Large intestine (tissue), 3 donors: ENCODE measurements around the gene ELOF1. TPM values are rescaled to one million over a fixed set of nuclear protein-coding genes. Genes with fewer than 3 reads are reported as not detected.
"Not testable (repeated sequence)": the region's sequence is repeated elsewhere in the genome, so short reads cannot be mapped to it uniquely, and the experiment has no call there.

ENCODE experiments used
- DNase-seq, 2 donors: peaks; one replicate each; pipeline versions ENCODE4 v3.0.0 to v3.0.0-alpha.2; 2013
- H3K27ac ChIP-seq: one replicate; pipeline ENCODE4 v1.5.1; 2013; ENCODE audit warnings: low read length
- H3K27me3 ChIP-seq: 2 replicates; pipeline ENCODE4 v1.6.1; 2013; ENCODE audit warnings: low read length; ENCODE audit not compliant: control insufficient read depth, insufficient read depth
- H3K36me3 ChIP-seq: 2 replicates; pipeline ENCODE4 v1.6.1; 2013; ENCODE audit warnings: low read length; ENCODE audit not compliant: control insufficient read depth, insufficient read depth
- H3K4me1 ChIP-seq: one replicate; pipeline ENCODE4 v1.6.1; 2013; ENCODE audit warnings: low read length; ENCODE audit not compliant: control insufficient read depth, insufficient read depth
- H3K4me3 ChIP-seq: one replicate; pipeline ENCODE4 v1.5.1; 2013; ENCODE audit warnings: low read length
- H3K9me3 ChIP-seq: one replicate; pipeline ENCODE4 v1.6.1; 2013; ENCODE audit warnings: mild to moderate bottlenecking, low read depth, low read length, moderate library complexity; ENCODE audit not compliant: control insufficient read depth
- WGBS: methylation state at CpG from one replicate; pipeline ENCODE4 v1.1.5; 2013; ENCODE audit warnings: low lambda C conversion rate; ENCODE audit not compliant: insufficient coverage; 5-methylcytosine and 5-hydroxymethylcytosine counted together
- polyA plus RNA-seq: library from polyadenylated mRNA; unstranded; fragments of 120-200 nt; gene quantifications from one replicate; pipeline ENCODE4 v1.2.1, GENCODE V29; 2013

Gene ELOF1
- polyA plus RNA-seq, 1 donor = 44.7 TPM

DNA sequence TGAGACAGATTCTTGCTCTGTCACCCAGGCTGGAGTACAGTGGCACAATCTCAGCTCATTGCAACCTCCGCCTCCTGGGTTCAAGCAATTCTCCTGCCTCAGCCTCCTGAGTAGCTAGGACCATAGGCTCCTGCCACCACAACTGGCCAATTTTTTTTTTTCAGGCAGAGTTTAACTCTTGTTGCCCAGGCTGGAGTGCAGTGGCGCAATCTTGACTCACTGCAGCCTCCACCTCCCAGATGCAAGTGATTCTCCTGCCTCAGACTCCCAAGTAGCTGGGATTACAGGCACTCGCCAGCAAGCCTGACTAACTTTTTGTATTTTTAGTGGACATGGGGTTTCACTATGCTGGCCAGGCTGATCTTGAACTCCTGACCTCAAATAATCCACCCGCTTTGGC, 14.7 kb upstream of the ELOF1 start:
- not testable (repeated sequence) for H3K4me1 ChIP-seq, H3K9me3 ChIP-seq, H3K4me3 ChIP-seq, H3K27me3 ChIP-seq, H3K27ac ChIP-seq, DNase-seq
- 80% methylated on average over 1 of the region's 4 CpGs for WGBS
- H3K36me3 ChIP-seq = peaks cover 21% of the 10 kb centered on the region

DNA sequence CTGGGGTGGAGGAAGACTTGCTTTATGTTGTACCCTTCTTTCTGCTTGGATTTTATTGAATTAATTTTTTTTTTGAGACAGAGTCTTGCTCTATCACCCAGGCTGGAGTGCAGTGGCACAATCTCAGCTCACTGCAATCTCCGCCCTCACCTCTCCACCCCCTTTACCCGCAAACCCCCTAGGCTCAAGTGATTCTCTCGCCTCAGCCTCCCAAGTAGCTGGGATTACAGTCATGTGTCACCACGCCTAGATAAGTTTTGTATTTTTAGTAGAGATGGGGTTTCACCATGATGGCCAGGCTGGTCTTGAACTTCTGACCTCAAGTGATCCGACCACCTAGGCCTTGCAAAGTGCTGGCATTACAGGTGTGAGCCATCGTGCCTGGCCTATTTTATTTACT, 14.3 kb upstream of the ELOF1 start:
- peaks cover 21% of the 10 kb centered on the region for H3K36me3 ChIP-seq
- H3K4me3 ChIP-seq, H3K9me3 ChIP-seq, DNase-seq, H3K27me3 ChIP-seq, H3K4me1 ChIP-seq, H3K27ac ChIP-seq: not testable (repeated sequence)
- WGBS = no CpG with 5 or more reads among the region's 6 CpGs

DNA sequence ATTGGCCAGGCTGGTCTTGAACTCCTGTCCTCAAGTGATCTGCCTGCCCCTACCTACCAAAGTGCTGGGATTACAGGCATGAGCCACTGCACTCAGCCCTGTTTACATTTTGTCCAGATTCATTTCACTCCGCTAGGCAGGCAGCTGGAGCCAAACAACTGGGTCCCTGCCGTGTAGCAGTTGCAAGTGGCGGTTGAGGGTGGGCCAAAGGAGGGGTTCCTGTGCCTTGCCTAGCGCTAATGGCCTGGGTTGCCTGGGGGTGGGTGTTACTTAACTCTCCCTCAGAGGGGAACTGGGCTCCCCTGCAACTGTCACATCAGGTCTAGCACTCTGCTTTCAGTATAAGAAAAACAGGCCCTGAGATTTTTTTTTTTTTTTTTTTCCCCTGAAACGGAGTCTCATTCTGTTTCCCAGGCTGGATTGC, 11.0 kb upstream of the ELOF1 start:
- no peaks in the 10 kb centered on the region for H3K27me3 ChIP-seq
- no peak for DNase-seq
- H3K4me3 ChIP-seq = no peak overlapping the region
- no CpG with 5 or more reads among the region's 5 CpGs for WGBS
- no peak overlapping the region for H3K27ac ChIP-seq
- no peaks in the 10 kb centered on the region for H3K9me3 ChIP-seq
- H3K4me1 ChIP-seq = no peaks in the 10 kb centered on the region
- H3K36me3 ChIP-seq = peaks cover 5% of the 10 kb centered on the region

DNA sequence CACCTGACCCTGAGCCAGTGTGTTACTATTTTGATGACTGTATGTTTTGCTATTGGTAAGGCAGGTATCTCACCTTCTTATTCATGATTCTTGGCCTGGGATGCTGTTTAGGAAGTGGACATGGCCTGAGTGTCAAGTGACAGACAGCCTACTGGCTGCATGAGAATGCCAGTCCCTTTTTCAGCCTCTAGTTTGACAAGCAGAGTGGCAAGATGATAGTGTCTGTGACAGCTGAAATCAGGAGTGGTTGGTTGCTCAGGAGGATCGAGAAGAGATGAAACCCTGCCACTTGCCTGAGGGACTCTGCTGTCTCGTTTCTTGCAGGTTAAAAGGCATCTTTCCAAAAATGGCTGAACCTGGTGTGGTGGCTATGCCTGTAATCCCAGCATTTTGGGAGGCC, 7.1 kb upstream of the ELOF1 start:
- no CpG with 5 or more reads among the region's 2 CpGs for WGBS
- Histone ChIP-seq H3K9me3 (no peaks in the 10 kb centered on the region), H3K36me3 (no peaks in the 10 kb centered on the region), H3K27me3 (no peaks in the 10 kb centered on the region), H3K4me1 (no peaks in the 10 kb centered on the region), H3K4me3 (no peak overlapping the region), H3K27ac (no peak overlapping the region)
- DNase-seq = no peak

DNA sequence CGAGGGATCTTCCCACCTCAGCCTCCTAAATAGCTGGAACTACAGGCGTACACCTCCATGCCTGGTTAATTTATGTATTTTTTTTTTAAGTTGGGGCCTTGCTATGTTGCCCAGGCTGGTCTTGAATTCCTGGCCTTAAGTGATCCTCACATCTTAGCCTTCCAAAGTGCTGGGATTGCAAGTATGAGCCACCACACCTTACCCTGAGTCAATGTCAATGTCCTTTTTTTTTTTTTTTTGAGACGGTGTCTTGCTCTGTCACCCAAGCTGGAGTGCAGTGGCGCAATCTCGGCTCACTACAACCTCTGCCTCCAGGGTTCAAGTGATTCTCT, 6.6 kb upstream of the ELOF1 start:
- H3K4me3 ChIP-seq, H3K36me3 ChIP-seq, H3K27ac ChIP-seq, H3K27me3 ChIP-seq, H3K9me3 ChIP-seq, DNase-seq, H3K4me1 ChIP-seq: not testable (repeated sequence)
- no CpG with 5 or more reads among the region's 5 CpGs for WGBS

DNA sequence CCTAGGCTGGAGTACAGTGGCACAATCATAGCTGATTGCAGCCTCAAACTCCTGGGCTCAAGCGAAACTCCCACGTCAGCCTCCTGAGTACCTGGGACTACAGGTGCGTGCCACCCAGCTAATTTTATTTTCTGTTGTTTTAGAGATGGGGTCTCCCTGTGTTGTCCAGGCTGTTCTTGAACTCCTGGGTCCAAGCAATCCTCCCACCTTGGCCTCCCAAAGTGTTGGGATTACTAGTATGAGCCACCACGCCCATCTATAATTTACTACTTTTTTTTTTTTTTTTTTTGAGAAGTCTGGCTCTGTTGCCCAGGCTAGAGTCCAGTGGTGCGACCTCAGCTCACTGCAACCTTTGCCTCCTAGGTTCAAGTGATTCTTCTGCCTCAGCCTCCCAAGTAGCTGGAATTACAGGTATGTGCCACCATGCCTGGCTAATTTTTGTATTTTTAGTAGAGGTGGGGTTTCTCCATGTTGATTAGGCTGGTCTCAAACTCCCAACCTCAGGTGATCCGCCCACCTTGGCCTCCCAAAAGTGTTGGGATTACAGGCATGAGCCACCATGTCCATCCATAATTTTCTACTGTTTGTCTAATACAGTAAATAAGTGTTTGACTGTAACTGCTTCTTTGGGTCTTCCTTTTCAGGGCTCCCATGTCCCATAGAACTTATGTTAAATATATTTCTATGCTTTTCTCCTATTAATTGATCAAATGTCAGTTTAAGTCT, 5.2 kb upstream of the ELOF1 start:
- not testable (repeated sequence) for H3K27me3 ChIP-seq, H3K9me3 ChIP-seq, H3K27ac ChIP-seq, H3K4me1 ChIP-seq, DNase-seq, H3K36me3 ChIP-seq, H3K4me3 ChIP-seq
- no CpG with 5 or more reads among the region's 6 CpGs for whole genome bisulfite sequencing

DNA sequence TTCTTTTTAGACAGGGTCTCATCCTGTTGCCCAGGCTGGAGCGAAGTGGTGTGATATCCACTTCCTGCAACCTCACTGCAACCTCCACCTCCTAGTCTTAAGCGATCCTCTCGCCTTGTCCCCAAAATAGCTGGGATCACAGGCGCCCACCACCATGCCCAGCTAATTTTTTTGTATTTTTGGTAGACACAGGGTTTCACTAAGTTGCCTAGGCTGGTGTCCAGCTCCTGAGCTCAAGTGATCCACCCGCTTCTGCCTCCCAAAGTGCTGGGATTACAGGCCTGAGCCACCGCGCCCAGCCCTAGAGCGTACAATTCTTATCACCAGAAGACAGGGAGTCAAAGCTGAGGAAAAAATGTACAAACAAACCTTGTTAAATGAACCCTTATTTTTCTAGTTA, 4.5 kb upstream of the ELOF1 start:
- DNase-seq = no peak
- Histone ChIP-seq H3K4me1 (no peaks in the 10 kb centered on the region), H3K36me3 (no peaks in the 10 kb centered on the region), H3K4me3 (no peak overlapping the region), H3K27me3 (no peaks in the 10 kb centered on the region), H3K9me3 (no peaks in the 10 kb centered on the region), H3K27ac (no peak overlapping the region)
- no CpG with 5 or more reads among the region's 8 CpGs for WGBS

DNA sequence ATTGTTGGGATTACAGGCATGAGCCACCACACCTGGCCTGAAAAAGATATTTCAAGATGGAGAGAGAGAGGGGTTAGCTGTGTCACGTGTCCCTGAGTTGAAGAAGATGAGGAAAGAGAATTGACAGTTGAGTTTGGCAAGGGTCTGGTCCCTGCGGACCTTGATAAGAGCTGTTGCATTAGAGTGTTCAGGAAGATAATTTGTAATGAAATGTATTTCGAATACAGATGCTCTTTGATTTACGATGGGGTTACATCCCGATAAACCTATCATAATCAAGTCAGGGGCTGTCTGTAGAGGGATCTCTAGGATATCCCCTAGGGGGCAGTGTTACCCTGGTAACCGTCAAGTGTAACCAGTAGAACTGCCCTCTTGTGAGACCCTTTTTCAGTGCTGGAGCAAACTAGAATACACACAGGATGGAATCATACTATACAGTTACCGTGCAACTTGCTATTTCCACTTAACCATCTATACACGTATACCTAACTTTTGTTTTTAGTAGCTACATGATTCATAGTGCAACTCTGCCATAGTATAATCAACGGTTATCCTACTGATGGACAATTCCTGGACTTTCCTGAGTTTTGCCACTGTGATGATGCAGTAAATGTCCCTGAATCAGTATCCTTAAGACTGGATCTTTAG, 1.5 kb upstream of the ELOF1 start:
- Histone ChIP-seq H3K4me3 (peak overlapping the region; percentile 79), H3K27me3 (no peaks in the 10 kb centered on the region), H3K9me3 (no peaks in the 10 kb centered on the region), H3K4me1 (peaks cover 8% of the 10 kb centered on the region), H3K27ac (no peak overlapping the region), H3K36me3 (peaks cover 5% of the 10 kb centered on the region)
- peak; percentile 60 to 69 for DNase-seq
- WGBS = 43% methylated on average over 1 of the region's 9 CpGs

DNA sequence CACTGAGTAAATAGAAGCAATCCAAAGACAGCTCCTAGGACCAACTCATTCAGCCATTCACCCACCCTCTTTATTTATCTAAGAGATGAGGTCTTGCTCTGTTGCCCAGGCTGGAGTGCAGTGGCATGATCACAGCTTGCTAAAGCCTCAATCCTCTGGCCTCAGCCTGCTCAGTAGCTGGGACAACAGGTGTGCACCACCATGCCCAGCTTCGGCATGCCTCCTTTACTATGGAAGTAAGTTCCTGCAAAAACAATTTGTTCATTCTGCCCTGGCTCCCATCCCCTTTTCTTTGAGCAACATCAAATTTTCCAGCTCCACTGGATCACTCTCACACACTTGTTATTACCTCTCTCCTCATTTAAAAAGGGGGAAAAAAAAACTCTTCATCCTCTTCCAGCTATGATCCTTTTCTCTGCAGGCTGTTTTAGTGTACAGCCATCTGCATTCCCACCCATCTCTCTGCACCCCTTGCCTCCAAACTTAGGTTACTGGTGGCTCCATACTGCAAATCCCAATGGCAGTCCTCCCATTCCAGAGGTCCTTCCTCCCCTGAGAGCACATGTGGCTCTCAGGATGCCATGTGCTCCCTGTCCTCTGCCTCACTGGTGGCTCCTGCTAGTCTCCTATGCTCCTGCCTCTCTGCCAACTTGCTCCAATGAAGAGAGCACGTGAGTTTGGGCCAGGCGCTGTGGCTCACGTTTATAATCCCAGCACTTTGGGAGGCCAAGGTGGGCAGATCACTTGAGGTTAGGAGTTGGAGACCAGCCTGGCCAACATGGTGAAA, 2.2 kb downstream of the ELOF1 start:
- Histone ChIP-seq H3K4me1 (peaks cover 8% of the 10 kb centered on the region), H3K27me3 (no peaks in the 10 kb centered on the region), H3K4me3 (no peak overlapping the region), H3K9me3 (no peaks in the 10 kb centered on the region), H3K36me3 (peaks cover 37% of the 10 kb centered on the region), H3K27ac (no peak overlapping the region)
- DNase-seq = no peak
- WGBS = no CpG with 5 or more reads among the region's 4 CpGs

DNA sequence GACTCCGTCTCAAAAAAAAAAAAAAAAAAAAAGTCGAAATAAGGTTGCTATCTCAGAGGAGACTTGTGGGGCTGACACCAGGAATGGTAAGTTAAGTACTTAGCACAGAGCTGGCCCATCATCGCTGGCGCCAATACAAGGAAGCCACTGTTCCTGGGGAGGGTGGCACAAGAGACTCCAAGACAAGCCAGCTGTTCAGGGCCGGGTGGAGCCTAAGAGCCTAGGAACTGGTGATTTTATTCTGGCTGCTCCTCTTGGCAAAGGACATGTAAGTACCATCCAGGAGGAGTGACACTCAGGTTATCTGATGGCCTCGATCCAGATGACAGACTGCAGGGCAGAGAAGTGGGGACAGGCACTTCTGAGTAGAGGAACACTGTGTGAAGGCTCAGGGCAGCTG, 3.8 kb downstream of the ELOF1 start:
- Histone ChIP-seq H3K27ac (no peak overlapping the region), H3K4me3 (no peak overlapping the region), H3K27me3 (no peaks in the 10 kb centered on the region), H3K36me3 (peaks cover 37% of the 10 kb centered on the region), H3K4me1 (peaks cover 8% of the 10 kb centered on the region), H3K9me3 (no peaks in the 10 kb centered on the region)
- no peak for DNase-seq
- no CpG with 5 or more reads among the region's 6 CpGs for WGBS
